HepG2 (cell line): ENCODE results near the gene ICE2. TPM values are rescaled to one million over a fixed set of nuclear protein-coding genes. Genes with fewer than 3 reads are reported as not detected.
A peak's percentile ranks its signal among the peaks of the same experiment; 100 is the strongest.

Experiments used
- ATAC-seq: fragments of 200-7000 bp; cut with Tn5 transposase; 3 replicates; pipeline ENCODE4 v1.9.1; 2020; ENCODE audit warnings: mild to moderate bottlenecking, moderate library complexity
- BruUV-seq: library from RNA; stranded (reverse); fragments of 400-500 nt; replicated peaks from 2 replicates; lab custom pipeline; 2021; lab: Mats Ljungman, UMichigan
- CTCF ChIA-PET: fragments of 300-600 bp; formaldehyde crosslinking; extraction: SDS; loops from one replicate; lab custom pipeline; 2021; ENCODE audit warnings: low total read pairs, inconsistent platforms, low intra/inter-chr PET ratio; lab: Yijun Ruan, JAX
- POLR2A ChIA-PET: fragments of 350-600 bp; sonication (Branson Sonifier 250); formaldehyde crosslinking; loops from one replicate; lab custom pipeline; 2020; ENCODE audit warnings: antibody characterized with exemption, inconsistent platforms; lab: Yijun Ruan, JAX
- DNase-seq: peaks from one replicate; pipeline ENCODE4 v3.0.0-alpha.2; 2015; ENCODE audit warnings: low spot score
- FAIRE-seq: peaks from 3 replicates; lab custom pipeline; 2011; peaks lifted over from hg19 to GRCh38; lab: Jason Lieb, UNC
- H2AFZ ChIP-seq: one replicate; pipeline ENCODE4 v1.6.1; 2011; ENCODE audit warnings: low read length, inconsistent platforms
- H3K27ac ChIP-seq: fragments of 300-600 bp; 3 replicates; pipeline ENCODE4 v1.8.0; 2011; ENCODE audit warnings: mixed run types, mild to moderate bottlenecking, mixed read lengths, low read length, inconsistent platforms; ENCODE audit not compliant: insufficient read depth; ENCODE audit errors: extremely low read length
- H3K27me3 ChIP-seq, 2 experiments: fragments of 200-600 bp in 1 of 2; 2 replicates in 1 of 2; 3 replicates in 1 of 2; pipeline versions ENCODE4 v1.6.0 to v1.8.0; 2011; ENCODE audit warnings: low read length in 2 of 2, mild to moderate bottlenecking in 2 of 2, moderate library complexity in 2 of 2, inconsistent platforms in 1 of 2; ENCODE audit not compliant: insufficient read depth in 2 of 2, control insufficient read depth in 1 of 2
- H3K36me3 ChIP-seq, 2 experiments: fragments of 200-600 bp in 1 of 2; replicated peaks in 1 of 2; 2 replicates in 1 of 2; 3 replicates in 1 of 2; pipeline versions ENCODE4 v1.5.1 to v1.8.0; 2011; ENCODE audit warnings: low read length in 2 of 2, inconsistent platforms in 1 of 2; ENCODE audit not compliant: insufficient read depth in 2 of 2, control insufficient read depth in 1 of 2
- H3K4me1 ChIP-seq: 2 replicates; pipeline ENCODE4 v1.5.1; 2012; ENCODE audit warnings: low read length, inconsistent platforms; ENCODE audit not compliant: insufficient read depth
- H3K4me2 ChIP-seq: 2 replicates; pipeline ENCODE4 v1.6.0; 2011; ENCODE audit warnings: low read depth, low read length, inconsistent platforms
- H3K4me3 ChIP-seq, 3 experiments: fragments of 200-600 bp in 1 of 3; sonication (generic), shearing (Covaris generic) in 1 of 3; replicated peaks in 1 of 3; 2 replicates each; pipeline ENCODE4 v1.5.1; 2011 to 2016; ENCODE audit warnings: low read length in 3 of 3, inconsistent platforms in 2 of 3, low read depth in 2 of 3, mild to moderate bottlenecking in 2 of 3, control low read depth in 1 of 3, mixed read lengths in 1 of 3; ENCODE audit not compliant: insufficient read depth in 1 of 3
- H3K79me2 ChIP-seq: one replicate; pipeline ENCODE4 v1.6.1; 2011; ENCODE audit warnings: low read length, inconsistent platforms; ENCODE audit not compliant: insufficient read depth
- H3K9ac ChIP-seq: 2 replicates; pipeline ENCODE4 v1.6.0; 2011; ENCODE audit warnings: mild to moderate bottlenecking, low read depth, low read length, inconsistent platforms; ENCODE audit not compliant: insufficient read depth
- H3K9me3 ChIP-seq: 2 replicates; pipeline ENCODE4 v1.5.1; 2012; ENCODE audit warnings: mild to moderate bottlenecking, low read length
- H4K20me1 ChIP-seq: 2 replicates; pipeline ENCODE4 v1.6.0; 2011; ENCODE audit warnings: inconsistent platforms, mild to moderate bottlenecking, low read length, moderate library complexity; ENCODE audit not compliant: insufficient read depth
- ATF1 ChIP-seq: IDR thresholded peaks from 2 replicates; pipeline ENCODE4 v1.6.1; 2016; ENCODE audit warnings: mild to moderate bottlenecking, control low read depth
- IKZF1 ChIP-seq: fragments of 450-650 bp; IDR thresholded peaks from 2 replicates; pipeline ENCODE4 v1.7.1; 2016
- MTA3 ChIP-seq: sonication (generic); formaldehyde crosslinking; IDR thresholded peaks from 2 replicates; pipeline ENCODE4 v1.4.0; 2020; ENCODE audit warnings: missing genetic modification reagents
- SATB2 ChIP-seq: sonication (generic); formaldehyde crosslinking; IDR thresholded peaks from 2 replicates; pipeline ENCODE4 v1.5.0; 2020; ENCODE audit warnings: missing genetic modification reagents
- SCMH1 ChIP-seq: sonication (generic); formaldehyde crosslinking; IDR thresholded peaks from 2 replicates; pipeline ENCODE4 v1.9.0; 2021; ENCODE audit warnings: missing genetic modification reagents, mild to moderate bottlenecking, borderline replicate concordance
- THAP11 ChIP-seq: IDR thresholded peaks from 2 replicates; pipeline ENCODE4 v1.6.1; 2016; ENCODE audit warnings: missing biosample characterization, missing genetic modification reagents
- TRIM24 ChIP-seq: sonication (generic); formaldehyde crosslinking; IDR thresholded peaks from 2 replicates; pipeline ENCODE4 v1.8.0; 2022; ENCODE audit warnings: mild to moderate bottlenecking, missing genetic modification reagents
- XBP1 ChIP-seq: sonication (generic); formaldehyde crosslinking; IDR thresholded peaks from 2 replicates; pipeline ENCODE4 v1.5.0; 2020; ENCODE audit warnings: missing genetic modification reagents
- ZNF460 ChIP-seq: sonication (generic); formaldehyde crosslinking; IDR thresholded peaks from 2 replicates; pipeline ENCODE4 v1.5.1; 2020; ENCODE audit warnings: missing genetic modification reagents, mild to moderate bottlenecking, borderline replicate concordance
- ZNF552 ChIP-seq: sonication (generic); formaldehyde crosslinking; IDR thresholded peaks from 2 replicates; pipeline ENCODE4 v1.9.0; 2022; ENCODE audit warnings: missing genetic modification reagents, mild to moderate bottlenecking, borderline replicate concordance
- ZNF652 ChIP-seq: IDR thresholded peaks from 2 replicates; pipeline ENCODE4 v1.6.1; 2016; ENCODE audit warnings: low read depth, borderline replicate concordance
- ZNF790 ChIP-seq: sonication (generic); formaldehyde crosslinking; IDR thresholded peaks from 2 replicates; pipeline ENCODE4 v1.8.0; 2022; ENCODE audit warnings: missing genetic modification reagents, mild to moderate bottlenecking, borderline replicate concordance
- WGBS: methylation state at CpG from one replicate; pipeline ENCODE4 v1.1.6; 2017; ENCODE audit warnings: low lambda C conversion rate; 5-methylcytosine and 5-hydroxymethylcytosine counted together
- in situ Hi-C: cut with HindIII; loops from 2 replicates; pipeline ENCODE4 v1.10.0; 2017; ENCODE audit warnings: low pct_unique_long_range_greater_than_20kb; ENCODE audit not compliant: extremely low pct_ligation_motif_present
- intact Hi-C: fragments of 100-400 bp; cut with micrococcal nuclease; formaldehyde crosslinking; loops from one replicate; pipeline ENCODE4 v1.10.0; 2022; ENCODE audit not compliant: unreplicated experiment
- polyA plus RNA-seq, 8 experiments: library from polyadenylated mRNA; depleted of rRNA in 3 of 8; stranded (reverse) in 7 of 8; unstranded in 1 of 8; fragments of >200 nt; fragmentation: Illumina TruSeq in 4 of 8; extraction: Trizol in 4 of 8; gene quantifications; 2 replicates each; pipeline versions ENCODE4 v1.2.1 to v1.2.3, GENCODE V29; 2011 to 2016; ENCODE audit warnings: low read depth in 4 of 8, missing spikeins in 1 of 8, mixed read lengths in 1 of 8; ENCODE audit not compliant: insufficient read depth in 1 of 8
- total RNA-seq, 5 experiments: library from RNA; depleted of rRNA; stranded (reverse); fragments of >200 nt; fragmentation: Illumina TruSeq; extraction: Trizol; gene quantifications; 2 replicates each; pipeline ENCODE4 v1.2.3, GENCODE V29; 2016; ENCODE audit warnings: low read depth in 1 of 5
- TF ChIP-seq, protein P1 (sequence below): sonication (generic); formaldehyde crosslinking; IDR thresholded peaks from 2 replicates; pipeline ENCODE4 v1.5.0; 2020; ENCODE audit warnings: missing genetic modification reagents
- TF ChIP-seq, protein P2 (sequence below): sonication (generic); formaldehyde crosslinking; IDR thresholded peaks from 2 replicates; pipeline ENCODE4 v1.5.1; 2020; ENCODE audit warnings: missing genetic modification reagents, mild to moderate bottlenecking, borderline replicate concordance
- TF ChIP-seq, protein P3 (sequence below): sonication (generic); formaldehyde crosslinking; IDR thresholded peaks from 2 replicates; pipeline ENCODE4 v1.8.0; 2022; ENCODE audit warnings: low read depth, missing genetic modification reagents
- TF ChIP-seq, protein P4 (sequence below): sonication (generic); formaldehyde crosslinking; IDR thresholded peaks from 2 replicates; pipeline ENCODE4 v1.8.0; 2023; ENCODE audit warnings: mild to moderate bottlenecking, missing genetic modification reagents

ICE2 gene
- total and polyA plus RNA-seq, 2 of the 13 experiments (the other 11 are each of a cell fraction or from before 2014, with no cell fraction given) = 24.8 to 26.4 TPM

DNA sequence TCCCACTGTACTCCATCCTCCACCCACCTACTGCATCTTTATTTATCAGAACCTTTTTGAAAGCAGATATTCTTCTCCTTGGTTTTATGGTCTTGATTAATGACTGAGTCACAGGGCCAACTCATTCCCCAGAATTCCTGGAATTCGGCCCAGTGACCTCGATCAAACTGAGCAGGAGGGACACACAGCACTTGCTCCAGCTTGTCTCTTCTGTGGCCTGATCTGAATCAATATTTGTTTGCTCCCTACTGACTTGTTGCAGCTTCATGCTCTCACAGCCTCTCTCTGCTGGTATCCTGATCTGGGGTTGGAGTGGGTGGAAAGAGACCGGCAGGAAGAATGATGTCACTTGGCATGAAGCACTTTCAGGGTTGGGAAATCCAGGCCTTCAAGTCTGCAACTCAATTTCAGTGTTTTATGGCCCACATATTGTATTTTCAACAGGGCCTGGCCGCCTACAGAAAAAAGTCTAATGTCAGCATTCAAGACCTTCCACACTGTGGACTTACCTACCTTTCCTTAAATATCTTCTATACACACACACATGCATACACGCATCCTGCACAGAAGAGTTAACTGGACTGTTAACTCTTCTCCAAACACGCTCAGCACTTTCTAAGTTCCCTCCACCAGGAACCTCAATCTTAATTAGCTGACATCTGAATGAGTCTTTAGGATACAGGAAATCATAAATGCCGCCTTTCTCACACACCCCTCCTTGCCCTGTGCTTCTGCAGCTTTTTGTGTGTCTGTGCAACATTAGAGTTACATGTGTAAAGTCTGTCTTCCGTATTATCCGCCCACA is 85.8 kb downstream of the ICE2 start:
- BruUV-seq = TSS peak; percentile 74
- intact Hi-C loops = loop anchor here (1.0 to 5.0 kb wide), 4 partner anchors 14 to 84 kb away; partner anchors contain the start of gene ICE2
- H3K79me2 ChIP-seq = peaks cover 74% of the 10 kb centered on the region
- peak overlapping the region in 1 of 3 experiments; percentile 24; a peak in 1 of 6 replicates for H3K4me3 ChIP-seq
- H3K27ac ChIP-seq = peak overlapping the region; percentile 96
- H3K36me3 ChIP-seq = peaks cover 0 to 12% of the 10 kb centered on the region in 2 experiments; a peak in 4 of 5 replicates
- ATAC-seq (peak; percentile 96), DNase-seq (peak; percentile 99), FAIRE-seq (peak; percentile 98)
- peaks cover 89% of the 10 kb centered on the region for H3K4me1 ChIP-seq
- peak overlapping the region; percentile 59 for H3K4me2 ChIP-seq
- ChIA-PET CTCF (interaction anchor here (0.6 kb wide), 1 partner anchor 9 kb away, joined by 3 read pairs; no protein-coding TSS in a partner anchor), POLR2A (interaction anchor here (0.9 to 6.1 kb wide), 9 partner anchors 9 to 84 kb away, joined by 3 to 117 read pairs (median 4); no protein-coding TSS in a partner anchor)
- no peaks in the 10 kb centered on the region for H3K9me3 ChIP-seq
- H2AFZ ChIP-seq = no peak overlapping the region
- H4K20me1 ChIP-seq = no peaks in the 10 kb centered on the region
- 35% methylated on average over 9 of the region's 9 CpGs for WGBS
- H3K9ac ChIP-seq = peak overlapping the region; percentile 79
- no peaks in the 10 kb centered on the region for H3K27me3 ChIP-seq
- in situ Hi-C loops = no loop called here
- TF ChIP-seq IKZF1 (no peak), XBP1 (CRISPR knock-in tag) (no peak), MTA3 (CRISPR knock-in tag) (no peak), ATF1 (CRISPR knock-in tag) (peak; percentile 59; the same call in 1 of the 2 replicates), THAP11 (CRISPR knock-in tag) (peak; percentile 68), ZNF790 (CRISPR knock-in tag) (no peak; the same call in 1 of the 2 replicates), ZNF652 (peak; percentile 27; the same call in 1 of the 2 replicates), ZNF552 (CRISPR knock-in tag) (no peak), ZNF460 (CRISPR knock-in tag) (no peak; the same call in 1 of the 2 replicates), SATB2 (CRISPR knock-in tag) (no peak), SCMH1 (CRISPR knock-in tag) (no peak), TRIM24 (CRISPR knock-in tag) (no peak)
- TF ChIP-seq, protein P1, sequence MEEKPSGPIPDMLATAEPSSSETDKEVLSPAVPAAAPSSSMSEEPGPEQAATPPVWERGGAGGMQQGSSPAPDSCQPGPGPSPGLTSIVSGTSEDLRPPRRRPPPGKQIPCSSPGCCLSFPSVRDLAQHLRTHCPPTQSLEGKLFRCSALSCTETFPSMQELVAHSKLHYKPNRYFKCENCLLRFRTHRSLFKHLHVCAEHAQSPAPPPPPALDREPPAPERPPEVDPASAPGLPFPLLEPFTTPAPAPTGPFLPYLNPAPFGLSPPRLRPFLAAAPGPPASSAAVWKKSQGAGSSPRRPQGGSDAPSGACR (CRISPR knock-in tag) = peak; percentile 76; the same call in 1 of the 2 replicates
- TF ChIP-seq, protein P2, sequence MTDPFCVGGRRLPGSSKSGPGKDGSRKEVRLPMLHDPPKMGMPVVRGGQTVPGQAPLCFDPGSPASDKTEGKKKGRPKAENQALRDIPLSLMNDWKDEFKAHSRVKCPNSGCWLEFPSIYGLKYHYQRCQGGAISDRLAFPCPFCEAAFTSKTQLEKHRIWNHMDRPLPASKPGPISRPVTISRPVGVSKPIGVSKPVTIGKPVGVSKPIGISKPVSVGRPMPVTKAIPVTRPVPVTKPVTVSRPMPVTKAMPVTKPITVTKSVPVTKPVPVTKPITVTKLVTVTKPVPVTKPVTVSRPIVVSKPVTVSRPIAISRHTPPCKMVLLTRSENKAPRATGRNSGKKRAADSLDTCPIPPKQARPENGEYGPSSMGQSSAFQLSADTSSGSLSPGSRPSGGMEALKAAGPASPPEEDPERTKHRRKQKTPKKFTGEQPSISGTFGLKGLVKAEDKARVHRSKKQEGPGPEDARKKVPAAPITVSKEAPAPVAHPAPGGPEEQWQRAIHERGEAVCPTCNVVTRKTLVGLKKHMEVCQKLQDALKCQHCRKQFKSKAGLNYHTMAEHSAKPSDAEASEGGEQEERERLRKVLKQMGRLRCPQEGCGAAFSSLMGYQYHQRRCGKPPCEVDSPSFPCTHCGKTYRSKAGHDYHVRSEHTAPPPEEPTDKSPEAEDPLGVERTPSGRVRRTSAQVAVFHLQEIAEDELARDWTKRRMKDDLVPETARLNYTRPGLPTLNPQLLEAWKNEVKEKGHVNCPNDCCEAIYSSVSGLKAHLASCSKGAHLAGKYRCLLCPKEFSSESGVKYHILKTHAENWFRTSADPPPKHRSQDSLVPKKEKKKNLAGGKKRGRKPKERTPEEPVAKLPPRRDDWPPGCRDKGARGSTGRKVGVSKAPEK = 0 out of 2 replicates have a peak, but pooled peaks have one; percentile 23
- TF ChIP-seq, protein P3, sequence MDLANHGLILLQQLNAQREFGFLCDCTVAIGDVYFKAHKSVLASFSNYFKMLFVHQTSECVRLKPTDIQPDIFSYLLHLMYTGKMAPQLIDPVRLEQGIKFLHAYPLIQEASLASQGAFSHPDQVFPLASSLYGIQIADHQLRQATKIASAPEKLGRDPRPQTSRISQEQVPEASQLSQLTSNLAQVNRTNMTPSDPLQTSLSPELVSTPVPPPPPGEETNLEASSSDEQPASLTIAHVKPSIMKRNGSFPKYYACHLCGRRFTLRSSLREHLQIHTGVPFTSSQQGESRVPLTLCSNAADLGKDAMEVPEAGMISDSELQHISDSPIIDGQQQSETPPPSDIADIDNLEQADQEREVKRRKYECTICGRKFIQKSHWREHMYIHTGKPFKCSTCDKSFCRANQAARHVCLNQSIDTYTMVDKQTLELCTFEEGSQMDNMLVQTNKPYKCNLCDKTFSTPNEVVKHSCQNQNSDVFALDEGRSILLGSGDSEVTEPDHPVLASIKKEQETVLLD (CRISPR knock-in tag) = no peak
- TF ChIP-seq, protein P4, sequence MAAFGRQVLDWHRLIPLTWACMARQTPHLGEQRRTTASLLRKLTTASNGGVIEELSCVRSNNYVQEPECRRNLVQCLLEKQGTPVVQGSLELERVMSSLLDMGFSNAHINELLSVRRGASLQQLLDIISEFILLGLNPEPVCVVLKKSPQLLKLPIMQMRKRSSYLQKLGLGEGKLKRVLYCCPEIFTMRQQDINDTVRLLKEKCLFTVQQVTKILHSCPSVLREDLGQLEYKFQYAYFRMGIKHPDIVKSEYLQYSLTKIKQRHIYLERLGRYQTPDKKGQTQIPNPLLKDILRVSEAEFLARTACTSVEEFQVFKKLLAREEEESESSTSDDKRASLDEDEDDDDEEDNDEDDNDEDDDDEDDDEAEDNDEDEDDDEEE (CRISPR knock-in tag) = no peak
